Right renal pelvis (tissue), 4 donors: ENCODE data around the gene ADPRM. TPM values are rescaled to one million over a fixed set of nuclear protein-coding genes. Genes with fewer than 3 reads are reported as not detected.

Experiments
- DNase-seq, 4 donors: peaks; one replicate each; pipeline ENCODE4 v3.0.0-alpha.2; 2013; ENCODE audit warnings: low read depth in 4 of 4, low spot score in 3 of 4, missing footprints in 1 of 4
- polyA plus RNA-seq, 4 donors: library from polyadenylated mRNA; unstranded; fragments of 120-200 nt; gene quantifications; one replicate each; pipeline ENCODE4 v1.2.1, GENCODE V29; 2013; ENCODE audit not compliant: insufficient read length in 4 of 4

Gene ADPRM
- polyA plus RNA-seq, 4 donors: 14.7 to 19.6 (median 18.0) TPM

DNA sequence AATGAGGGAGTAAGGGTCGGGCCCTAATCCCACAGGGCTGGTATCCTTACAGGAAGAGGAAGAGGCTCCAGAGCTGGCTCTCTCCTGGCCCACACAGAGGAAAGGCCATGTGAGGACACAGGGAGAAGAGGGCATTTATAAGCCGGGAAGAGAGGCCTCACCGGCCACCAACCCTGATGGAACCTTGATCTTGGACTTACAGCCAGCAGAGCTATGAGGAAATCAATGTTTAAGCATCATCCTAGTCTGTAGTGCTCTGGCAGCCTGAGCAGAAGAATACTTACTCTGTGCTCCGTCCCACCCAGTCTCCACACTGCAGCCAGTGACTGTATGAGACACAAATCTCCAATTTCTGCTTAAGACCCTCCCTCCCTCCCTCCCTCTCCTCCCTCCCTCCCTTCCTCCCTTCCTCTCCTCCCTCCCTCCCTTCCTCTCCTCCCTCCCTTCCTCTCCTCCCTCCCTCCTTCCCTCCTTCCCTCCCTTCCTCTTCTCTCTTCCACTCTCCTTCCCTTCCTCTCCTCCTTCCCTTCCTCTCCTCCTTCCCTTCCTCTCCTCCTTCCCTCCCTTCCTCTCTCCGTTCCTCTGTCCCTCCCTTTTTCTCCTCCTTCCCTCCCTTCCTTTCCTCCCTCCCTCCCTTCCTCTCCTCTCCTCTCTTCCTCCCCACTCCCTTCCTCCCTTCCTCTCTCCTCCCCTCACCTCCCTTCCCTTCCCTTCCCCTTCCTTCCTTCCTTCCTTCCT, 41.3 kb downstream of the ADPRM start:
- no peak for DNase-seq

DNA sequence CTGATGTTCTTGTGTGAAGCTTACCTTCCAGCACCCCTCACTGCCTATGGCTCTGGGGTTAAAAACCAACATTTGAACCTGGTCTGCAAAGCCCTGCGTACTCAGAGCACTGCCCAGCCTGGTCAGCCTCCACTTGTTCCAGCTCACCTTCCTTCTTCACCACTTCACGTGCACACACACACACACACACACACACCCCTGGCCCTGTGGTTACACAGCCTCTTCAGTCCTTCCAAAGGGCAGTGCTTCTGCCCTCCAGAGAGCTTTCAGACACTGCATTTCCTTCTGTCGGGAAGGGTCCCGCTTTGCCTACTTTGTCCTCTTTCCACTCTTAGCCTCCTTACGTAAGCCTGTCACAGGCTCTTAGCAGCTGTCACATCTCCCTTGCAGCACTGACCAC, 42.0 kb downstream of the ADPRM start:
- no peak for DNase-seq

- no peak for DNase-seq
Observed at GRCh38 chr17:10741416-10742135, 44.2 kb downstream of the ADPRM start.

GRCh38 chr17:10742431-10742830, 45.0 kb downstream of the ADPRM start:
- DNase-seq: no peak

DNA sequence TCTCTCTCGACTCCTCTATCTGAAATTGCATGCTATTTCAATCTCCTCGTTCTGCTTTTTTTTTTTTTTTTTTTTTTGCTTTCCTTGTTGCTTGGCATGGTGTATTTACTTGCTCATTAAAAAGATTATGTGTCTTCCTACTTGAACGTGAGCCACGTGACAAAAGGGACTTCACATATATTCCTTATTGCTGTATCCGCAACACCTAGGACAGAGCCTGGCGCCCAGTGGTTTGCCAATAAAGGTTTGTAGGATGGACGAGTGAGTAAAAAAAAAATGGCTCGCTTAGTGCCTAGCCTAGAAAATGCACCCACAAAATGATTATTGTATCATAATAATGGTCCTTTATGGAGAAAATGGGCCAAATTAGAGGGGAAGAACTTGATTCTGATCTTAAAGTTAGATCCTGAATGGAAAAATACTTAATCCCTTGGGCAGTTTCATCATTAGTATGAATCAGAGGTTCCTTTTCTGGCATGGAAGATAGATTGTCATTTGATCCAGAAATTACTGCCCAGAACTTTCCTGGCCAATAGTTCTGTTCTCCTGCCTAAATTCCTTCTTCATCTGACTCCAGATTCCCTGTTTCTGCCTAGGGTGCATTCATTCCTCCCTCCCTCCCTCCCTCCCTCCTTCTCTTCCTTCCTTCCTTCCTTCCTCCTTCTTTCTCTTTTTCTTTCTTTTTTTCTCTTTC, 46.1 kb downstream of the ADPRM start:
- DNase-seq: no peak

GRCh38 chr17:10744501-10745000, 47.2 kb downstream of the ADPRM start:
- DNase-seq: no peak

GRCh38 chr17:10745231-10745630, 47.8 kb downstream of the ADPRM start:
- DNase-seq: no peak

DNA sequence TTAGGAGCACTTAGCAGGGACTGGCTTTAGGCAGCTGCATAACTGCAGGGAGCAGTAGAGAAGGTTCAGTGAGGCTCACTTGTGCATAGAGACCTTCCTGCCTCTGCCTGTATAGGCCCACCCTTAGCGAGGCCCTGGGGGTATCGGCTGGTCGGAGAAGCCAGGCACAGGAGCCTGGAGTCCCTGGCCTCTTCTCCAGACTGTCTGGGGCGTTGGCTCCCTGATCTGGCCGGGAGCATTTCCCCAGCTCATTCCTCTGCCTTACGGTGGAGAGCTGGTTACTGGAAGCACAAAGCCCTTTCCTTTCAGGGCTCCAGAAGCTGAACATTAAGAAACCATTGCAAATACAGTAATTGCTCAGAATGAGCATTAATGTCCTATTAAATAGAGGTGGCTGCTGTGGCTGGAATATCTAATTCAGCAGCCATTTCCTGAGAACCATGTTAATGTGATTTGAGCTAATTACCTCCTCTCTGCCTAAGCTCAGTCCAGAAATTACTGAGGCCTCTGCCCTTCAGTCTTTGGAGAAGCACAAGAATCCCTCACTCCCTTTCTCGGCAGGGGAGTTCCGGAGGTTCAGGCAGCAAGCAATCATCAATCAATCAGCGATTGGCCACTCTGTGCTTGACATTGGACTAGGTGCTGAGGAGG, 51.3 kb downstream of the ADPRM start:
- no peak for DNase-seq

DNA sequence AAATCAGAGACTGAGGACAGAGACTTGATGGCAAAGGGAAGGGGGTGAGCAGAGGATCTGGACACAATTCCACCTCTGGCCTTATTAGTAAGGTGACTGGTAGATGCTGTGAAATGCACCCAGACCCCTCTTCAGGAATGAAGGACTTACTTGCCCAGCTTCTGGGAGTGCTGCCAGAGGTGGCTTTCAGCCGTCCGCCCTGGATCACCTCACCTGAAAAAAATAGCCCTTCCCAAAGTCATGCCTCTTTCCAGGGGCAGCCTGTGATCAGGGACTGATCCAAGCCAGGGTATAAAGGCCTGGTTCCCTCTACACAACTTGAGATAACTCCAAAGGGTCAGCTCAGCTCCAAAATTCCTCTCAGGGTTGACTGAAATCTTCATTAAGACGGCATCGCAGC, 52.8 kb downstream of the ADPRM start:
- DNase-seq: no peak

DNA sequence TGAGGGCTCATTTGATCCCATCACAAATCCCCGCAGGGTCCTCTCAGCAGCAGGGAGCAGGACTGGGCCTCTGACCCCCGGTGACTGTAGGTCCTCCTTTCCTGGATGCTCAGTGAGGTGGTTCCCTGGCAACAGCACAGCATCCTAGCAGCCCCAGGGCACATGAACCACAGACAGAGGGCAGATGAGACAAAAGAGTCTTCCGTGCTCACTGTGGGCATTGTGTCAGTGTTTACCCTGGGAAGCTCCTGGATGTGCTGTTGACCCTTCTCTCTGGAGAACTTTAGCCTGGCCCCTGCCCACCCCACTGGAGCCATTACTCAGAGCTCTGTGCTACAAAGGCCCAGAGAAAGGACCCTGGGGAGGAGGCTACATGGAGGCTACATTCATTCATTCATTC, 54.2 kb downstream of the ADPRM start:
- DNase-seq: no peak

- DNase-seq: no peak
Observed at GRCh38 chr17:10752696-10753095, 55.3 kb downstream of the ADPRM start.

DNA sequence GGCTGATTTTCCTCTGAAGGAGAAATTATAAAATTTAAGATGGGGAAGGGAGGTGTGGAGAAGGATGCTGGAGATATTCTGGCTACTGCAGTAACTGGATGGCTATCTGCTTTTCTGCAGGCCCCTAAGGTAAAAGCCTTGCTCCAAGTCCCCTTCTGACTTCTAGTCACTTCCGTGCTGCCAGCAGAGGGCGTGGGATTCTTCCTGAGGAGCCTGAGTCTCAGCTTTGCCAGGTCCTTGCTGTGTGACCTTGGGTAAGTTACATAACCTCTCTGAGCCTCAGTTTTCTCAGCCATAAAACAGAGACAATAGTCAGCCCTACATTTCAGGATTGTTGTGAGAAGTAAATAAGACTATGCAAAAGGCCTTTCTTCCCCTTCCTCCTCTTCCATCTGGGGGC, 56.7 kb downstream of the ADPRM start:
- DNase-seq: no peak

GRCh38 chr17:10754861-10755591, 57.6 kb downstream of the ADPRM start:
- no peak for DNase-seq

GRCh38 chr17:10755592-10756127, 58.3 kb downstream of the ADPRM start:
- DNase-seq: no peak

GRCh38 chr17:10756185-10756584, 58.8 kb downstream of the ADPRM start:
- DNase-seq: no peak

GRCh38 chr17:10756619-10757018, 59.2 kb downstream of the ADPRM start:
- DNase-seq: no peak

DNA sequence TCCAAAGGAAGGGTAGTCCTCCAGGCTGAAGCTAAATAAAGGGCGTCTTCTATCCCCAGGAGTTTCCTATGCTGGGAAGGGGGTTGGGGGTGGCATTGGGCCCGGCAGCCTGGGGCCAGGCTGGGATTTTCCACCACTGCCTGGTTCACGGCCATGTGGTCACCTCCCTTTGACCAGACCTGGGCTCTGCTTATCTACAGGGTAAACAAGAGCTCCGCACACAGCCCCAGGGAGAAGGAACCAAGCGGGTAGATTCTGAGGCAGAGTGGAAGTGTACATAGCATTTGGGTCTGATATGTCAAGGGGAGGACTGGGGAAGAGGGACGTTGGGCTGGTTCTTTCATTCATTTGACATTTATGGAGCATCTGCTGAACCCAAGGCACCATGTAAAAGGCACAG, 59.7 kb downstream of the ADPRM start:
- no peak for DNase-seq

DNA sequence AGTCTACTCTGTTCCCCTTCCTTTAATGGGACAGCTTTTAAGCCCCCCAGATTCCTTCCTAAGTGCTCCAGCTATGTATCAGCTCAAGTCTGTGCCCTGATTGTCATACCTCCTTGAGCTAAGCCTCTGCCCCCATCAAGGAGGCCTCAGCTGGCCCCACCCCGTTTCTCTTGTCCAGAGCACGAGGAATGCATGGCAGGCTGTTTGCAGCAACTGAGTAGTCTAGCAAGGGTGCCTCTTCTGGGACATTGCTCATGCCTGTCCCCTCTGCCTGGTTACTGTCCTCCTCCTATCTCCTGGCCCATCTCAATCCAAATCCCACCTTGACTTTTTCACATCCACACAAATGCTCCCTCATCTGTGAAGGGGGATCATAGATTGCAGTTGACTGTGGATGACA, 60.3 kb downstream of the ADPRM start:
- no peak for DNase-seq

GRCh38 chr17:10758062-10758461, 60.7 kb downstream of the ADPRM start:
- no peak for DNase-seq
